ENCODE measurements around the gene UBN1.

The UBN1 gene

GRCh38 chr16:4910828-4911227, 63.5 kb downstream of the UBN1 start:
- Histone ChIP-seq H3K4me1 (ENCODE audit: insufficient read depth, poor library complexity, severe bottlenecking) (no peaks in the 10 kb centered on the region), H3K27ac (ENCODE audit: poor library complexity, severe bottlenecking) (no peak overlapping the region), H3K9me3 (ENCODE audit: severe bottlenecking) (no peaks in the 10 kb centered on the region), H3K4me3 (ENCODE audit: severe bottlenecking) (no peak overlapping the region), H3K27me3 (ENCODE audit: insufficient read depth, poor library complexity, severe bottlenecking) (no peaks in the 10 kb centered on the region), H3K36me3 (ENCODE audit: low read depth) (peaks cover 53% of the 10 kb centered on the region)
- TF ChIP-seq CTCF (IDR thresholded peaks at IDR 0.05; ENCODE audit: poor library complexity, severe bottlenecking), result no peak
- DNase-seq (ENCODE audit: low spot score) (no peak), ATAC-seq (ENCODE audit: low read depth) (no peak)

- DNase-seq (ENCODE audit: low spot score), result no peak
- peak; percentile 65 for ATAC-seq (ENCODE audit: low read depth)
Measured at GRCh38 chr16:4911970-4912386, 64.7 kb downstream of the UBN1 start.

GRCh38 chr16:4913130-4913773, 66.0 kb downstream of the UBN1 start:
- Histone ChIP-seq H3K4me3 (ENCODE audit: severe bottlenecking) (no peak overlapping the region), H3K27ac (ENCODE audit: poor library complexity, severe bottlenecking) (peak overlapping the region; percentile 25), H3K36me3 (ENCODE audit: low read depth) (peaks cover 53% of the 10 kb centered on the region), H3K4me1 (ENCODE audit: insufficient read depth, poor library complexity, severe bottlenecking) (peaks cover 15% of the 10 kb centered on the region), H3K27me3 (ENCODE audit: insufficient read depth, poor library complexity, severe bottlenecking) (no peaks in the 10 kb centered on the region), H3K9me3 (ENCODE audit: severe bottlenecking) (no peaks in the 10 kb centered on the region)
- DNase-seq (ENCODE audit: low spot score), result no peak
- ATAC-seq (ENCODE audit: low read depth), result no peak
- no peak for TF ChIP-seq CTCF (IDR thresholded peaks at IDR 0.05; ENCODE audit: poor library complexity, severe bottlenecking)

More at GRCh38 chr16:4911970-4912386, 64.7 kb downstream of the UBN1 start:
- Histone ChIP-seq H3K27ac (ENCODE audit: poor library complexity, severe bottlenecking) (peak overlapping the region; percentile 25), H3K36me3 (ENCODE audit: low read depth) (peaks cover 51% of the 10 kb centered on the region), H3K9me3 (ENCODE audit: severe bottlenecking) (no peaks in the 10 kb centered on the region), H3K27me3 (ENCODE audit: insufficient read depth, poor library complexity, severe bottlenecking) (no peaks in the 10 kb centered on the region), H3K4me1 (ENCODE audit: insufficient read depth, poor library complexity, severe bottlenecking) (peaks cover 4% of the 10 kb centered on the region), H3K4me3 (ENCODE audit: severe bottlenecking) (no peak overlapping the region)
- TF ChIP-seq CTCF (IDR thresholded peaks at IDR 0.05; ENCODE audit: poor library complexity, severe bottlenecking), result no peak

- no peak overlapping the region for H3K4me3 ChIP-seq (ENCODE audit: severe bottlenecking)
- ATAC-seq (ENCODE audit: low read depth) (no peak), DNase-seq (ENCODE audit: low spot score) (no peak)
- no peaks in the 10 kb centered on the region for H3K9me3 ChIP-seq (ENCODE audit: severe bottlenecking)
- no peaks in the 10 kb centered on the region for H3K27me3 ChIP-seq (ENCODE audit: insufficient read depth, poor library complexity, severe bottlenecking)
- peak overlapping the region; percentile 25 for H3K27ac ChIP-seq (ENCODE audit: poor library complexity, severe bottlenecking)
- H3K36me3 ChIP-seq (ENCODE audit: low read depth), result peaks cover 47% of the 10 kb centered on the region
- H3K4me1 ChIP-seq (ENCODE audit: insufficient read depth, poor library complexity, severe bottlenecking), result peaks cover 22% of the 10 kb centered on the region
- no peak for TF ChIP-seq CTCF (IDR thresholded peaks at IDR 0.05; ENCODE audit: poor library complexity, severe bottlenecking)
Measured at GRCh38 chr16:4913774-4914525, 66.7 kb downstream of the UBN1 start.
